VCaP (cell line): ENCODE measurements around the gene IWS1.

Source experiments
- H3K27ac ChIP-seq: fragments of 450-650 bp; 2 replicates; pipeline ENCODE4 v1.5.1; 2017
- TF ChIP-seq, protein P1 (sequence below): fragments of 450-650 bp; conservative IDR thresholded peaks from 2 replicates; pipeline ENCODE4 v1.5.1; 2017; ENCODE audit warnings: mild to moderate bottlenecking, moderate library complexity

IWS1 gene

DNA sequence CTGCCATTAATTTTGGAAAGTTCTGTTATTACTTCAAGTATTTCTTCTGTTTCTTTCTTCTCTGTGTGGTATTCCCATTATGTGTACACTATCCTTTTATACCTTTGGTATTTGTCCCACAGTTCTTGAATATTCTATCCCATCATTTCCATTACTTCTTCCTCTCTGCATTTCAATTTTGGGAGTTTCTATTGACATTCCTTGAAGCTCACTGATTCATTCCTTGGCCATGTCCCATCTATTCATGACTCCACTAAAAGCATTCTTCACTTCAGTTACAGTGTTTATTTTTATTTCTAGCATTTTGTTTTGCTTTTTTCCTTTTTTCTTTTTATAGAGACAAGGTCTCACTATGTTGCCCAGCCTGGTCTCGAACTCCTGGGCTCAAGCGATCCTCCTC is 77.8 kb downstream of the IWS1 start:
- TF ChIP-seq, protein P1, sequence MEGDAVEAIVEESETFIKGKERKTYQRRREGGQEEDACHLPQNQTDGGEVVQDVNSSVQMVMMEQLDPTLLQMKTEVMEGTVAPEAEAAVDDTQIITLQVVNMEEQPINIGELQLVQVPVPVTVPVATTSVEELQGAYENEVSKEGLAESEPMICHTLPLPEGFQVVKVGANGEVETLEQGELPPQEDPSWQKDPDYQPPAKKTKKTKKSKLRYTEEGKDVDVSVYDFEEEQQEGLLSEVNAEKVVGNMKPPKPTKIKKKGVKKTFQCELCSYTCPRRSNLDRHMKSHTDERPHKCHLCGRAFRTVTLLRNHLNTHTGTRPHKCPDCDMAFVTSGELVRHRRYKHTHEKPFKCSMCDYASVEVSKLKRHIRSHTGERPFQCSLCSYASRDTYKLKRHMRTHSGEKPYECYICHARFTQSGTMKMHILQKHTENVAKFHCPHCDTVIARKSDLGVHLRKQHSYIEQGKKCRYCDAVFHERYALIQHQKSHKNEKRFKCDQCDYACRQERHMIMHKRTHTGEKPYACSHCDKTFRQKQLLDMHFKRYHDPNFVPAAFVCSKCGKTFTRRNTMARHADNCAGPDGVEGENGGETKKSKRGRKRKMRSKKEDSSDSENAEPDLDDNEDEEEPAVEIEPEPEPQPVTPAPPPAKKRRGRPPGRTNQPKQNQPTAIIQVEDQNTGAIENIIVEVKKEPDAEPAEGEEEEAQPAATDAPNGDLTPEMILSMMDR, result no peak
- no peak overlapping the region for H3K27ac ChIP-seq

DNA sequence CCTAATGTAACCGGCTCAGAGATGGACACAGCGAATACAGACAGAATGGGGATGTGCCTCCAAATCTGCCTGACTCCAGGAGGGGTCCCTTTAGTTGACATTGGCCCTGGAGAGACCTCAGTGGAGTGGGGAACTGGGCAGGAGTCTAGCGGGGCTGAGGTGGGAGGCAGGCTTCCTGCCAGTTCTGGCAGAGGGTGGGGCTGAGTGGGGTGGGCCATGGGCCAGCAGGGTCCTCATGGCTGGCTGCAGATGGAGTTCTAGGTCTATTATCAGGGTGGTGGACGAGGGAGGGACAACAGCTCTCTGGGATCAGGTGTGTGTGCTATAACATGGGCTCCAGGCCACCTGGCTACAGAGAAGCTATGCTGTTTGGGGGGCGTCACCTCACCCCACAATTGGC is 86.9 kb downstream of the IWS1 start:
- no peak overlapping the region for H3K27ac ChIP-seq
- TF ChIP-seq, protein P1, result no peak

DNA sequence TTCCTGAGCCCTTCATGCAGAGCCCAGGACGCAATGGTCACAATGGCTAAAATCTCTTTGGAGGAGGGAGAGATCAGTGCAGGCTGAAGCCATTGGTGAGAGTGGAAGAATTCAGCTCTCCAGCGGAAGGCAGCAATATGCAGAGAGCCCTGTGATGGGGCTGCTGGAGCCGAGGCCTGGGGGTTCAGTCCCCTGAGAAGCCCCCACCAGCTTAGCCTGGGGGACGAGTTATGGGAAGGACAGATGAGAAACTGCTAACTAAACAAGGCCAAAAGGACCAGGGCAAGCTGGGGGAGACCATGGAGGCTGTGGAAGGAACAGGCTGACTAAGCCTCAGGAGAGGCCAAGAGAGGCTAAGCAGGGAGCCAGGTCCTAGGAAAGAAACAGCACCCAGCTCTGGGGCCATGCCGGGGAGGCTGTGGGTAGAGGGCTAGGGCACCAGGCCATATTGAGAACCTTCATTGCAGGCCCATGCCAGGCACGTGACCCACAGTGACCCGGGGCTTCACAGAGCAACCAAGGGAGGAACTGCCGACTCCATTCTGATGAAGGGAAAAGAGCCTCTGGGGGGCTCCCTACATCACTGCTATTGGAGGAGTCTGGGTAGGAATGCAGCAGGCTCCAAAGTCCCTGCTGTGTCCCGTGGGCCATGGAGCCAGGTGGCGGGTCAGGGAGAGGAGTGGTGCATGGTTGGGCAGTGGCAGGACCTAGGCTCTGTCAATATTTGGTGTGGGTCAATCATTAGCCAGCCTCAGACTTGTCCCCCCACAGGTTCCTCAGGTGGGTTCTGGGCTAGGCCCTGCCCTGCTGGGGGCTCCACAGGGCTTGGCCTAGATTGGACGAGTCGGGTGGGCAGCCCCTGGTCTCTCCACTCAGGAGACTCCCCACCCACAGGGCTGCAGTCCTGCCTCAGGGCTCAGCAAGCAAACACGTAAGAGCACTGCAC is 88.2 kb downstream of the IWS1 start:
- H3K27ac ChIP-seq, result peak overlapping the region; percentile 16; the same call in 1 of the 2 replicates

DNA sequence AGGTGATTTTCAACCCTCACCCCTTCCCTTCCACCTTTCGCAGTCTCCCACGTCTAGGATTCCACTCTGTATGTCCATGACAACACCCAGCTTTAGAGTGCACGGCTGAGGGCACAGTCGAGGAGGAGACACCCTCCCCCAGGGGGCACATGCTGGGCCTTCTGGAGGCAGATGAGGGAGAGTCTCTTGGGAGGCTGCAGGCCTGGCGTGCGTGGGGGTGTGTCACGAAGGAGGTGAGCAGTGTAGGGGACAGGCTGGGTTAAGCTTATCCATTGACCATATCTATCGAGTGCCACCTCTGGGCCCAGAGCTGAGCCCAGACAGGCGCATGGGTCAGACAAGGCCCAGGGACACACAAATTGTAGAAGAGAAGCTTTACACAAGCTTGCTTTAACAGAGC is 89.2 kb downstream of the IWS1 start:
- no peak overlapping the region for H3K27ac ChIP-seq
- TF ChIP-seq, protein P1, result no peak

More for the DNA sequence above, 88.2 kb downstream of the IWS1 start:
- TF ChIP-seq, protein P1, result no peak

DNA sequence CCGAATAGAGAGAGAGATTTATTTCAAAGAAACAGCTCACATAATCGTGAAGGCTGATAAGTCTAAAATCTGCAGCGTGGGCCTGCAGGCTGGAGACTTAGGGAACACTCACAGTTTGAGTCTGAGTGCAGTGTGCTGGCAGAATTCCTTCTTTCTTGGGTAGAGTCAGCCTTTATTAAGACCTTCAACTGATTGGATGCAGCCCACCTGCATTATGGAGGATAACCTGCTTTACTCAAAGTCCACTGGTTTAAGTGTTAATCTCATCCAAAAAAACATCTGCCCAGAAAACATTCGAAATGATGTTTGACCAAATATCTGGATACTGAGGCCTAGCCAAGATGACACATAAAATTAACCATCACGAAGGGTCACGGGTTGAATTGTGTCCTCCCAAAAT is 91.8 kb downstream of the IWS1 start:
- TF ChIP-seq, protein P1, result no peak

DNA sequence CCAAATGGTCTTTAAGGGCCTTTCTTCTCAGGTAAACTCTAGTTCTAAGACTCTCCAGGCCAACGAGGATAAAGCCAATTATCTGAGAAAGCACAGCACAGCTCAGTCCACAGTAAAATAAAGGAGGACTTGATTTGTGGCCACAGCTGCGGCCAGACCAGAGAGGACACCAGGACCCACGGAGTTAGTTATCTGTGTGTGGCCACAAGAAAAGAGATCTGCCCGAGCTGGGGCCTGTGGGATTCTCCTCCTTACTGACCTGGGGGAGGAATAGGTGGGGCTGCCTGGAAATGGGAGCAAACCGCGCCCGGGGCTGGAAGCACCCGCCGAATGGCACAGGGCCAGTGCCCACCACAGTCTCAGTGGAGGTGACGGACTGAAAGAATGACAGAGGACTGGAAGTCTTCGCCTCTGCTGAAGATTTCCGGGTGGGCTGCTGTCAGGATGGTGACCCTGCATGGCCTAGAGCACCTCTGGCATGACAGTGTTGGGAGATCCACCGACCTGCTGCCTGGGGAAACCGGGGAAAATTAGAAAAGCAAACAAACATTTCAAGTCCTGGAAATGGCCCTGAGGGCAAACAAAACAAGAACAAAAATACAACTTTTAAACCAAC is 94.8 kb downstream of the IWS1 start:
- no peak overlapping the region for H3K27ac ChIP-seq
- TF ChIP-seq, protein P1, result no peak

More for the DNA sequence above, 91.8 kb downstream of the IWS1 start:
- no peak overlapping the region for H3K27ac ChIP-seq
